HepG2 (cell line): Measurements from ENCODE around the gene DIPK1B. TPM values are rescaled to one million over a fixed set of nuclear protein-coding genes. Genes with fewer than 3 reads are reported as not detected.

Experiments used
- ATAC-seq: fragments of 200-7000 bp; cut with Tn5 transposase; 3 replicates; pipeline ENCODE4 v1.9.1; 2020; ENCODE audit warnings: mild to moderate bottlenecking, moderate library complexity
- BruUV-seq: library from RNA; stranded (reverse); fragments of 400-500 nt; replicated peaks from 2 replicates; lab custom pipeline; 2021; lab: Mats Ljungman, UMichigan
- CTCF ChIA-PET: fragments of 300-600 bp; formaldehyde crosslinking; extraction: SDS; loops from one replicate; lab custom pipeline; 2021; ENCODE audit warnings: low total read pairs, inconsistent platforms, low intra/inter-chr PET ratio; lab: Yijun Ruan, JAX
- POLR2A ChIA-PET: fragments of 350-600 bp; sonication (Branson Sonifier 250); formaldehyde crosslinking; loops from one replicate; lab custom pipeline; 2020; ENCODE audit warnings: antibody characterized with exemption, inconsistent platforms; lab: Yijun Ruan, JAX
- DNase-seq: peaks from one replicate; pipeline ENCODE4 v3.0.0-alpha.2; 2015; ENCODE audit warnings: low spot score
- FAIRE-seq: peaks from 3 replicates; lab custom pipeline; 2011; peaks lifted over from hg19 to GRCh38; lab: Jason Lieb, UNC
- H2AFZ ChIP-seq: one replicate; pipeline ENCODE4 v1.6.1; 2011; ENCODE audit warnings: low read length, inconsistent platforms
- H3K27ac ChIP-seq: fragments of 300-600 bp; 3 replicates; pipeline ENCODE4 v1.8.0; 2011; ENCODE audit warnings: mixed run types, mild to moderate bottlenecking, mixed read lengths, low read length, inconsistent platforms; ENCODE audit not compliant: insufficient read depth; ENCODE audit errors: extremely low read length
- H3K27me3 ChIP-seq, 2 experiments: fragments of 200-600 bp in 1 of 2; 2 replicates in 1 of 2; 3 replicates in 1 of 2; pipeline versions ENCODE4 v1.6.0 to v1.8.0; 2011; ENCODE audit warnings: low read length in 2 of 2, mild to moderate bottlenecking in 2 of 2, moderate library complexity in 2 of 2, inconsistent platforms in 1 of 2; ENCODE audit not compliant: insufficient read depth in 2 of 2, control insufficient read depth in 1 of 2
- H3K36me3 ChIP-seq, 2 experiments: fragments of 200-600 bp in 1 of 2; replicated peaks in 1 of 2; 2 replicates in 1 of 2; 3 replicates in 1 of 2; pipeline versions ENCODE4 v1.5.1 to v1.8.0; 2011; ENCODE audit warnings: low read length in 2 of 2, inconsistent platforms in 1 of 2; ENCODE audit not compliant: insufficient read depth in 2 of 2, control insufficient read depth in 1 of 2
- H3K4me1 ChIP-seq: 2 replicates; pipeline ENCODE4 v1.5.1; 2012; ENCODE audit warnings: low read length, inconsistent platforms; ENCODE audit not compliant: insufficient read depth
- H3K4me2 ChIP-seq: 2 replicates; pipeline ENCODE4 v1.6.0; 2011; ENCODE audit warnings: low read depth, low read length, inconsistent platforms
- H3K4me3 ChIP-seq, 3 experiments: fragments of 200-600 bp in 1 of 3; sonication (generic), shearing (Covaris generic) in 1 of 3; replicated peaks in 1 of 3; 2 replicates each; pipeline ENCODE4 v1.5.1; 2011 to 2016; ENCODE audit warnings: low read length in 3 of 3, inconsistent platforms in 2 of 3, low read depth in 2 of 3, mild to moderate bottlenecking in 2 of 3, control low read depth in 1 of 3, mixed read lengths in 1 of 3; ENCODE audit not compliant: insufficient read depth in 1 of 3
- H3K79me2 ChIP-seq: one replicate; pipeline ENCODE4 v1.6.1; 2011; ENCODE audit warnings: low read length, inconsistent platforms; ENCODE audit not compliant: insufficient read depth
- H3K9ac ChIP-seq: 2 replicates; pipeline ENCODE4 v1.6.0; 2011; ENCODE audit warnings: mild to moderate bottlenecking, low read depth, low read length, inconsistent platforms; ENCODE audit not compliant: insufficient read depth
- H3K9me3 ChIP-seq: 2 replicates; pipeline ENCODE4 v1.5.1; 2012; ENCODE audit warnings: mild to moderate bottlenecking, low read length
- H4K20me1 ChIP-seq: 2 replicates; pipeline ENCODE4 v1.6.0; 2011; ENCODE audit warnings: inconsistent platforms, mild to moderate bottlenecking, low read length, moderate library complexity; ENCODE audit not compliant: insufficient read depth
- AGO1 ChIP-seq: fragments of 200-400 bp; formaldehyde crosslinking; IDR thresholded peaks from 2 replicates; pipeline ENCODE4 v1.6.1; 2017; ENCODE audit warnings: mild to moderate bottlenecking, low read depth, low read length, moderate library complexity; ENCODE audit not compliant: poor library complexity, severe bottlenecking
- CTCF ChIP-seq: sonication (generic); formaldehyde crosslinking; IDR thresholded peaks from 2 replicates; pipeline ENCODE4 v1.5.0; 2020; ENCODE audit warnings: mild to moderate bottlenecking, missing genetic modification reagents, moderate library complexity
- HHEX ChIP-seq: IDR thresholded peaks from 2 replicates; pipeline ENCODE4 v1.6.1; 2016; ENCODE audit warnings: control low read depth
- MNT ChIP-seq: fragments of 450-650 bp; IDR thresholded peaks from 2 replicates; pipeline ENCODE4 v1.6.1; 2016
- RNF2 ChIP-seq: fragments of 450-650 bp; conservative IDR thresholded peaks from 2 replicates; pipeline ENCODE4 v1.6.1; 2016; ENCODE audit warnings: low read depth
- THAP9 ChIP-seq: sonication (generic); formaldehyde crosslinking; IDR thresholded peaks from 2 replicates; pipeline ENCODE4; 2020; ENCODE audit warnings: missing genetic modification reagents, mild to moderate bottlenecking, borderline replicate concordance
- TRAFD1 ChIP-seq: sonication (generic); formaldehyde crosslinking; IDR thresholded peaks from 2 replicates; pipeline ENCODE4 v1.5.1; 2020; ENCODE audit warnings: missing genetic modification reagents, mild to moderate bottlenecking, borderline replicate concordance
- ZBTB33 ChIP-seq: sonication (generic); formaldehyde crosslinking; IDR thresholded peaks from 2 replicates; pipeline ENCODE4 v1.4.0; 2020; ENCODE audit warnings: missing genetic modification reagents
- ZNF205 ChIP-seq: IDR thresholded peaks from 2 replicates; pipeline ENCODE4 v1.6.1; 2018; ENCODE audit warnings: missing biosample characterization, missing genetic modification reagents
- ZNF513 ChIP-seq: sonication (generic); formaldehyde crosslinking; conservative IDR thresholded peaks from 2 replicates; pipeline ENCODE4 v1.5.0; 2020; ENCODE audit warnings: missing genetic modification reagents
- ZNF549 ChIP-seq: sonication (generic); formaldehyde crosslinking; IDR thresholded peaks from 2 replicates; pipeline ENCODE4 v1.5.0; 2020; ENCODE audit warnings: missing genetic modification reagents
- WGBS: methylation state at CpG from one replicate; pipeline ENCODE4 v1.1.6; 2017; ENCODE audit warnings: low lambda C conversion rate; 5-methylcytosine and 5-hydroxymethylcytosine counted together
- in situ Hi-C: cut with HindIII; loops from 2 replicates; pipeline ENCODE4 v1.10.0; 2017; ENCODE audit warnings: low pct_unique_long_range_greater_than_20kb; ENCODE audit not compliant: extremely low pct_ligation_motif_present
- intact Hi-C: fragments of 100-400 bp; cut with micrococcal nuclease; formaldehyde crosslinking; loops from one replicate; pipeline ENCODE4 v1.10.0; 2022; ENCODE audit not compliant: unreplicated experiment
- polyA plus RNA-seq, 8 experiments: library from polyadenylated mRNA; depleted of rRNA in 3 of 8; stranded (reverse) in 7 of 8; unstranded in 1 of 8; fragments of >200 nt; fragmentation: Illumina TruSeq in 4 of 8; extraction: Trizol in 4 of 8; gene quantifications; 2 replicates each; pipeline versions ENCODE4 v1.2.1 to v1.2.3, GENCODE V29; 2011 to 2016; ENCODE audit warnings: low read depth in 4 of 8, missing spikeins in 1 of 8, mixed read lengths in 1 of 8; ENCODE audit not compliant: insufficient read depth in 1 of 8
- total RNA-seq, 5 experiments: library from RNA; depleted of rRNA; stranded (reverse); fragments of >200 nt; fragmentation: Illumina TruSeq; extraction: Trizol; gene quantifications; 2 replicates each; pipeline ENCODE4 v1.2.3, GENCODE V29; 2016; ENCODE audit warnings: low read depth in 1 of 5

The DIPK1B gene
- total and polyA plus RNA-seq, 2 of the 13 experiments (the other 11 are each of a cell fraction or from before 2014, with no cell fraction given): 0.18 to 3.9 TPM

GRCh38 chr9:136719195-136719880, 7.0 kb downstream of the DIPK1B start:
- DNase-seq: no peak
- Histone ChIP-seq H3K79me2 (no peaks in the 10 kb centered on the region), H3K27me3 (no peaks in the 10 kb centered on the region), H2AFZ (no peak overlapping the region), H4K20me1 (peaks cover 18% of the 10 kb centered on the region), H3K36me3 (peaks cover 3 to 8% of the 10 kb centered on the region in 2 experiments; a peak in 4 of 5 replicates), H3K27ac (no peak overlapping the region), H3K4me3 (no peak overlapping the region), H3K4me2 (no peak overlapping the region), H3K9me3 (no peaks in the 10 kb centered on the region), H3K4me1 (peaks cover 3% of the 10 kb centered on the region; the same call in 1 of the 2 replicates), H3K9ac (no peak overlapping the region)
- CTCF ChIA-PET: no interaction called here
- peak; percentile 34 for ATAC-seq
- in situ Hi-C loops: no loop called here
- no TSS peak for BruUV-seq
- POLR2A ChIA-PET: interaction anchor here (1.6 to 2.0 kb wide), 2 partner anchors 9 to 11 kb away, joined by 3 to 7 read pairs; no protein-coding TSS in a partner anchor
- no peak for FAIRE-seq
- WGBS: 51% methylated on average over 4 of the region's 24 CpGs
- intact Hi-C loops: no loop called here
- TF ChIP-seq AGO1: peak; percentile 75
- no peak for TF ChIP-seq ZNF549 (CRISPR knock-in tag)
- no peak for TF ChIP-seq TRAFD1 (CRISPR knock-in tag)
- TF ChIP-seq ZBTB33 (CRISPR knock-in tag): peak; percentile 48; the same call in 1 of the 2 replicates
- TF ChIP-seq MNT: no peak
- peak; percentile 23; the same call in 1 of the 2 replicates for TF ChIP-seq CTCF (CRISPR knock-in tag)
- no peak for TF ChIP-seq HHEX (CRISPR knock-in tag)
- no peak for TF ChIP-seq RNF2
- no peak for TF ChIP-seq ZNF513 (CRISPR knock-in tag)
- TF ChIP-seq THAP9 (CRISPR knock-in tag): no peak
- TF ChIP-seq ZNF205 (CRISPR knock-in tag): no peak
